Measurements from ENCODE around the gene ERICH6B.

ERICH6B gene

DNA sequence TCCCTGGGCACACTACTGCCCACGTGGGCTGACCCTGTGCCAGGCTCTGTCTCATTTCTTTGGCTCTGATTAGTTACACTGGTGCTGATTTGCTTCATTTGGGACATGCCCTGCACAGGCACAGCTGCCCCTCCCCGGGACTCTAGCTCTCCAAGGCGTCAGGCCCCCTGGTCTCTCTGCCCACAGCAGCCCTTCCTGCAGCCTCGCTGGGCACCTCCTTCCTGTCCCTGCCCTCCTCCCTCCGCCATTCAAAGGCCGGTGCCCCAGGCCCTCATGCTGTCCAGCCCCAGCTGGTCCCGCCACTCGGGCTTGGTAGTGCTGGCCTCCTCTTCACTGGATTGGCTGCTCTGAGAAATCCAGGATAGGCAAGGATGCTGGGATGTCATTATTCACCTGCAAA lies 73.1 kb downstream of the ERICH6B start:
- DNase-seq (ENCODE audit: low spot score): no peak

DNA sequence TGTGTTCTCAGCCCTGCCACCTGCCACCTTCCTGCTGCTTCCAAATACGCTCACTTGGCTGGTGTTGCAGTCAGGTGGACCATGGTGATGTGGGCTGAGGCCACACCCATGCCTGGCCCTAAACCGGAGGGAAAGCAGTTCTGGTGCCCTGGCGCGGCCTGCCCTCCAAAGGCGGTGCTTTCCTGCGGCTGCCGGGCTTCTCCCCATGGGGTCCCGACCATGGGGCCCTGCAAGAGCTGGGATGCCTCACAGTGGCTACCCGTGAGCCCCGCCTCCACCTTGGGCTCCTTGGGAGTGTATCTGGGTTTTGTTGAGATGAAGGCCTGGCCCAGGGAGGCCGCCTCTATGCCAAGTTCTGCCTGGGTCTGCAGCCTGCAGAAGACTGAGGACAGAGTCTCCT lies 73.7 kb downstream of the ERICH6B start:
- DNase-seq (ENCODE audit: low spot score): no peak

DNA sequence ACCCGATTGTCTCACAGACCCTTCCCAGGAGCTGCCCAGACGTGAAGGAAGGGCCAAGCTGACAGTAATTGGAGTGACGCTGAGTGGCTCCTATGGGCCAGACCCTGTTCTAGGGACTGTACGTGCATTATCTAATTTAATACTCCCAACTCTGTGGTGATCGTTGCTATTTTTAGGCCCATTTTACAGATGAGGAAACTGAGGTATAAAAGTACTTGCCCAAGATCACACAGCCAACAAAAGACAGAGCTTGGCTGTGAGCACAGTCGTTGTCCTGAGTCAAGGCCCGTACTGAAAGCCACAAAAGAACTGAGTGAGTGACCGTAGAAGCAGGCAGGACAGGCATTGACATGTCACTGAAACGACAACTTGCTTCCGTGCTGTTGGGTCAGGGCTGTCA lies 74.7 kb downstream of the ERICH6B start:
- DNase-seq (ENCODE audit: low spot score): no peak

DNA sequence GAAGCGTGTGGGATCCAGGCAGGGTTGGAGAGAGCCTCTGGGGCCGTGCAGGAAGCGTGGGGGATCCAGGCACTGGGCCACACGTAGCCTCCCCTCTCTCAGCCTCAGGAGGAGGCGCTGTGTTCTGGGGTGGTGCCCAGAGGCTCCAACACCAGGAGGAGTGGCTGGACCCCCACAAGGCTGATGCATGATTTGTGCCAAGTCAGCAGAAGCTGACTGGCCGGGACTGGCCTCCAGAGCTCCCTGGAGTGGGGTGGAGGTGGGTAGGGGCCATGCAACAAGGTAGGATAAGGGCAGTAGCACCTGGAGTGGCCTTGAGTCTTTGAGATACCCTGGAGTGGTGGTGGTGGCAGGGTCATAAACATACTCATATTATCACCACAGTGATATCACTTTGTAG lies 75.3 kb downstream of the ERICH6B start:
- no peak for DNase-seq (ENCODE audit: low spot score)

DNA sequence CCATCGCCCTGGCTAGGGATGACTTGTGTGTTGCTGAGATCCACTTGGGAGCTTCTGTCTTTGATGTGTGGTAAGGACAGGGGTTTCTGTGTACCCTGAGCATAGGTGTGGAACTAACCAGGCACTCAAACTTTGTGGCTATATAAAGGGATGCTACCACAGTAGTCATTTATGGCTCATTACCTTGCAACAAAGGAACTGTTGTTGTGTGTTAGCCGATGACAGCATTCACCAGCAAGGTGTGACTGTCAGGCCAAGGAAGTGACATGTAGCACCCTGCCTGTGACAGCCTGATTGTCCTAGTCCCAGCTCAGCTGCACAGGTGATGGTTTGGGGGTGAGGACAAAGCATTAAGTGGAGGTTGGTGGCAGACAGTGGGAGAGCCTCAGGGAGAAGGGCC lies 77.2 kb downstream of the ERICH6B start:
- DNase-seq (ENCODE audit: low spot score): no peak

DNA sequence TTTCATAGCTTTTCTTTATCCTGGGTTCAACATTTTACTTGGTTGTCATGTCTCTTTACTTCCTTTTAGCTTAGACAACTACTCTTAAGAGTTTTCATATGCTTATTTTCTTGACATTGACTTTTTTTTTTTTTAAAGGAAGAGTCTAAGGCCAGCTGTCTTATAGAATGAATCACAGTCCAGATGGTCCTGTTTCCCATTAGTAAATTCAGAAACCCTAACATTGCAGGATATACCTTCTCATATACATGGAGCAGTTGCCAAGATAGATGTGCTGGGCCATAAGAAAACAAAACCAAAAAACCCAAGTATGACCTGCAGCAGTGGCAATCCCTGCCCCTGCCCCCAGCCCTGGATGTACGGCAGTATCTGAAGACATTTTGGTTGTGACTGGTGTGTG lies 78.0 kb downstream of the ERICH6B start:
- no peak for DNase-seq (ENCODE audit: low spot score)

DNA sequence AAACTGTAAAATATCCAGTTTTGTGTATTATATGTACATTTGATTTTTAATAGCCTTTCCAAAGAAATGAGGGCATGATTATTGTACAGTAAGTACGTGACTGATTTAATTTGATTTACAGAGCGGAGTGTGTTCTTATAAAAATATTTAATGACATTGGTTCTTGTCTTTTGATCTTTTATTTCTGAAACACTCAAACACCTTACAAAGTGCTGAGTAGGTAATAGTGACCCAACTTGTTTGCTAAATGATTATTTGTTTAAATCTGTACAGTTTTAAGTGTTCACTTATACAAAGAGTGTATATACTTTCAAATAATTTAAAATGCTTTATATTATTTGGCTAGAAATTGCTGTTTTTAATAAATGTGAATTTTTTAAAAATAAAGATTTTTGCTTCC lies 79.3 kb downstream of the ERICH6B start:
- no peak for DNase-seq (ENCODE audit: low spot score)

DNA sequence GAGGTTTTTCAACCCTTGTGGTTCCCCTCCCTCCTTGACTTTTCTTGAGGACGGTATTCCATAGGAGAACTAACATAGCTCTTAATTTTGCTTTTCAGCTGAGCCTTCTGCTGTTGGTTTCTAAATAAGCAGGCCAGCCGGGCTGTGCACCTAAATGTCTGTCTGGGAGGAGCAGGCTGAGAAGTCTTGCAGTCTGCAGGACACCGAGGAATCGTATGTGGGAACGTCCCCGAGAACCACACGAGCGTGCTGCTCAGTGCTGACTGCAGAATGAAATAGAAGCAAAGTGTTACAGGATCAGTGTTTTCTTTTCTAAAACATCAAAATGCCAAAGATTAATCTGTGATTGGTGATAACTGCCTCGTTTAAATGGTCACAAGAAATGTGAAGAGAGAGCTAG lies 80.9 kb downstream of the ERICH6B start:
- no peak for DNase-seq (ENCODE audit: low spot score)

DNA sequence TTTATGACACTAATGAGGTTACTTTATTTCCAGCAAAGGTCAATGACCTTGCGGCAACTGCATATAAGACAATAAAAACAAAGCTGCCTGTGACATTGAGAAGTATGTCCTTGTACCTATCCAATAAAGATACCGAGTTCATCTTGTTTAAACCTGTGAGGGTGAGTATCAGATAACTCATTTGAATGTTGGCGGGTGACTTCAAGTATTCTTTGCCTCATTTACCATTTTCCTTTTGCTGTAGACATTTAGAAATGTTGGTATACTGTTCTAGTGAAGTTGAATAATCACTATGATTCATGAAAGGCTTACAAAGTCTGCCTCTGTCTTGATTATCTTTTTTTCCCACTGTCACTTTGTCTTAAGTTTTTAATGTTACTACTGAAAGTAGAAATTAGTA lies 85.8 kb downstream of the ERICH6B start:
- no peak for DNase-seq (ENCODE audit: low spot score)

DNA sequence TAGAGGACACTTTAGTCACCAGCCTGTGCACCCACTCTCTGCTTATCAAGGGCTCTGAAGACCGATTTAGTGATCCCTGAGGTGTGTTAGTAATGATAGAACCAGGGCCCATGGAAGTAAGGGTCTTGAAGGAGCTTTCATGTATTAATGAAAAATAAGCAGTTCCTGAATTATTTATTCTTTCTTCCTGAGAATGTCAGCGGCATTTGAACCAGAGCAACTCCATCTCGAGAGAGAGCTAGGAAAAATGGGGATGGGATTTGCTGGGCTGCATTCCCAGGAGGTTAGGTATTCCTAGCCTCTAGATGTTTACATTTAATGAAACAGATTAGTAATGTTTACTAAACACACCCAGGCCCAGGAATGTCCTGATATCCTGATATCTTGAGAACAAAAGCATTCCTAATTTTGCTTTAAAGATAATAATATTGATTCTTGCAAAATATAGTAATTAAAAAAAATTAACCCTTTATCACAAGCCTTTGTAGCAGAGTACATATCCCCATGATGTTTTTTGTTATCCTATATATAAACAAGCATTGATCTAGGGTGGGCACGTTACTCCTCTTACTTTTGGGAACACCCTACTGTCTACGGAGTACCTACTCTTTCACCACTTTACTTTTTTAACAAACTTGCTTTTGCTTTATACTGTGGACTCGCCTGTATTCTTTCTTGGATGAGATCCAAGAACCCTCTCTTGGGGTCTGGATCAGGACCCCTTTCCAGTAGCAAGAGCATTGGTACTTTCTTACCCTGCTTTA lies 87.7 kb downstream of the ERICH6B start:
- DNase-seq (ENCODE audit: low spot score): no peak

DNA sequence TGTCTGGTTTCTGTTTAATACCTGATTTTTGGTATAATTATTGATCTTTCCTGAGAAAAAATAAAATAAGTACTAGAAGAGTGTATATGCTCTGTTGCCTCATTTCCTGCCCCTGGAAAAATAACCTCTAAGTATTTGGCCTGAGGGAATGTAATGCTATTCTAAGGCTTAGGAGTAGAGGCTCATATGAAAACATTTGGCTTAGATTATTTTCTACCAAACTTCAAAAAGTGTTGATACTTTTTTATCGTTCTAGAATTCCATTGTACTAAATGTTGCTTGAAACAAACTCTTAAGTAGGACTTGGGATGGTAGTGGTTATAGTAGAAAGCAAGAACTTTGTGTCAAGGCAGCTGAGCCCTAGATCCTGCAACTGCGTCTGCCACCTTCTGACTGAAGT lies 93.0 kb downstream of the ERICH6B start:
- DNase-seq (ENCODE audit: low spot score): no peak

DNA sequence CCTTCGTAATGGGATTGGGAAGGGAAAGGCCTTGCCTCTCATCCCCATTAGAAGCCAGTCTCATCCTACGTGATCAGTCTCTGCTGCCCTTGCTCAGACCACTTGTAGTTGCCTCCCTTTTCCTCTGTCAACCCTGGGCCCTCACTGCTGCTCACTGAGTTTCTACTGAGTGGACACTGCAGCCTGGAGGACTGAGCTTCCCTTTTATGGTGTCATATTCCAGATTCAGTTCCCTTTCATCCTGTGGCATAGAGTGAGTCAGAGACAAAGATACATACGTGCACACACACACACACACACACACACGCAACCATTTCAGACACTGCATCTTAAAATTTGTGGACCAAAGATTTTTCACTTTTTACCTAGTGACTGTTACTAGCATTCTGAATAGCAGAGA lies 94.2 kb downstream of the ERICH6B start:
- DNase-seq (ENCODE audit: low spot score): no peak

DNA sequence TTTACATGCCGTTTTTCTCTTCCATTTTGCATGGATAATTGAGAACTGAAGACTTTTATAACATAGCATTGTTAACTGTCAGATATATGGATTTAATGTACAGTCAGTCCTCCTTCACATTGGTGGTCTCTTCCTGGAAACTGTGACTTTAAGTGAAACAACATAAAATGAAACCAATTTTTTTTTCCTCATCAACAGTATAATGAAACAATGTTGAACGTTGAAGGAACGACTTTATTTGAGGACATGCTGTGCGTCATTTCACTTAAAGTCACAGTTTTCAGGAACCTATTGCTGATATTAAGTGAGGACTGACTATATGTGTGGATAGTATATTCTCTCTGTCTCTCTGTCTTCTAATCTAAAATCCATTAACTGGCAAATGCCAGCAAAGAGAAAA lies 96.0 kb downstream of the ERICH6B start:
- DNase-seq (ENCODE audit: low spot score): no peak

DNA sequence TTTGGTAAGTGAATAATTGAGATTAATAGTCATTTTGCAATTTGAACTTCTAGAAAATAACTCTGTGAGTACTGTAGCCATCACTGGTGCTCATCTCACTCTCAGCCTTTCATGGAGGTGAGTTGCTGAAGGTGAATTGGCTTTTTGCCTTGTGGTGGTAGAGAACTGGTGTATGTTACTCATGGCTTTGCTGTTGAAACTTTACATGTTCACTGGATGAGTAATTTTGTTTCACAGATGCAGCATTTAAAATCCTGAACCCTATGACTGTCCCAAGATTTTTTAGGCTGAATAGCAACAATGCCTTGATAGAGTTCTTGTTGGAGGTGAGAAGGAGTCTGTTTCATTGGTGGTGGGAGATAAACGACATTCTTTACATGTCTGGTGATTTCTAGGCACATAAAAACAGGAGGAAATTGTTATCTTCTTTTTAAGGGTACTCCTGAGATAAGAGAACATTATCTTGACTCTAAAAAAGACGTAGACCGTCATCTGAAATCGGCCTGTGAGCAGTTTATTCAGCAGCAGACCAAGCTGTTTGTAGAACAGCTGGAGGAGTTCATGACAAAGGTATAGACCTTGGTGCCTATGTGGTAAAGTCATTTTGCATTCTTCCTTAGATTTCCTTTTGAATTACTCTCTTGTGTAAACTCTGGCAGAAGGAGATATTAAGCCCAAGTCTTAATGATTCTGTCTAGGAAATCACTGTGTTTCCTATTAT lies 96.9 kb downstream of the ERICH6B start:
- no peak for DNase-seq (ENCODE audit: low spot score)

DNA sequence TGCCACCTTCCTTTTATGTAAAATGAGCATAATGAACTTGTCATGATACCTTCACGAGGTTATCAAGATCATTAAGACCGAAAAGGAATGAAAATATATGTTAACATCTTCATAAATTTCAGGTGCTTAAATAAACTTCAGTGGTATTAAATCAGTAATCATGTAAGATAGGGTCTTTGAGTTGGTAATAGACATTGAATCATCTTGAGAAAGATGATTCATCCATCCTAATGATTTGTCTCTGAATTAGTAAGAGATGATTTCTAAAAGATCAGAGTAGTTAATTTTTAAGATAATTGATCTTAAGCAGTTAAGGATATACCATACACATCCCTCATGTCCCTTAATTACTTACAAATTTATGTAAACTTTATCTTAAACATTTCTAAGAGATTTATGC lies 98.8 kb downstream of the ERICH6B start:
- DNase-seq (ENCODE audit: low spot score): no peak

DNA sequence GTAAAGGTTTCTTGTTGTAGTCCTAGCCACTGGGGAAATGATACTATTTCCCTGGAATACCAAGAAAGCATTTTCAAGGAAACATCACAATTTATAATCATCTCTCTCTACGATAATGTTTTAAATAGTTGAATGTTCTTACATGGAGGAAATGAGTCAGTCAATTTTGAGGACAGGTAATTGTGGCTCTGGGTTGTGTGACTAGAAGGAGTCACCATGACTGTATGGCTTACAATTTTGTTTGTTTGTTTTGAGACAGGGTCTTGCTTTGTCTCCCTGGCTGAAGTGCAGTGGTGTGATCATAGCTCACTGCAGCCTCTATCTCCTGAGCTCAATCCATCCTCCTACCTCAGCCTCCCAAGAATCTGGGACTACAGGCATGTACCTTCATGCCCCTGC lies 103.4 kb downstream of the ERICH6B start:
- no peak for DNase-seq (ENCODE audit: low spot score)

DNA sequence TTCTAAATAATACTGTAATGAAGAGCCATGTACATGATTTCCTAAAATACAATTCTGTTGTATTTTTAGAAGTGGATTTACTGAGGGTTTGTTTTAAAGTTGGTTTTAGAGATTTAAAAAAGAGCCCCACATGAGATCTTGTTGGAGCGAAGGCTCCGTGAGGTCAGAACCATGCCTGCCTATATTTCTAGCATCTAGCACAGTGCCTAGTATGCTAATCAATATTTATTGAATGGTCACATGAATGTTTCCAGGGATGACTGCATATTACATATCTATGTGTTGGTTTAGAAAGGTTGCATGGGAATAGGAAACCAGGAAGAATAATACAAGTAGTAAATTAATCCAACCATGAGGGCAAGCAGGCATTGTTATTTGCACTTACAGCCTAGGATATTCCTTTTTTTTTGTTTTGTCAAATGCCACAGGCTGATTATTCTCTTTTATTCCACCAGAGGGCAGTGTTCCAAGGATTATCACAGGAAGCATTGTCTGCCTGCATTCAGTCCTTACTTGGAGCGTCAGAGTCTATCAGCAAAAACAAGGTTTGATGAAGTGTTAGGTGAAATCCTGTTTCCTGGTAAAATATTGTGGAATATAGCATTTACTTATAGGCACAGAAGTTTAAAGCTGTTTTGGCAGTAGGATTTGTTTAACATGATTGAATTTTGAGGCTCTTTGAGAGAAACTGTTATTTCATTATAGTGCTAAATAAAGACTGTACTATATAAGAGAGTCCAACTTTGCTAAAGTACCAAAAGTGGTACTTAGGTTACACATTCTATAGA lies 104.0 kb downstream of the ERICH6B start:
- DNase-seq (ENCODE audit: low spot score): peak; percentile 60

DNA sequence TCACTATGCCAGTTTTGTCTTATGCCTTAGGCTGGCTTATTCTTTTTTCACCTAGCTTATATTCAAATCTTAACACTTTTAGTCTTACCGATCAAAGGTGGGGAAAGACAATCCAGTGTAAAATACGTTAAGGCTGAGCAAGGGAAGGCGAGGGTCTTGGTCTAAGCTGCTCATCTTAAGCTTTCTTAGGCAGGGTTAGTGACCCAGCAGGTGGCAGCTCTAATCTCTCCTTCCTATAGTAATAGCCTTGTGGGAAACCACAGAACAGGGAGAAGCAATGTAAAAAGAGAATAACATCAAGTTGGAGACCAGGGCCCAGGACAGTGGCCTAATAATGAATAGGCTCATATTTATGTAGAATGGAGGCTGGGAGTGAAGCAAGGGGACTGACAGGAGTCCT lies 104.9 kb downstream of the ERICH6B start:
- peak; percentile 59 for DNase-seq (ENCODE audit: low spot score)

DNA sequence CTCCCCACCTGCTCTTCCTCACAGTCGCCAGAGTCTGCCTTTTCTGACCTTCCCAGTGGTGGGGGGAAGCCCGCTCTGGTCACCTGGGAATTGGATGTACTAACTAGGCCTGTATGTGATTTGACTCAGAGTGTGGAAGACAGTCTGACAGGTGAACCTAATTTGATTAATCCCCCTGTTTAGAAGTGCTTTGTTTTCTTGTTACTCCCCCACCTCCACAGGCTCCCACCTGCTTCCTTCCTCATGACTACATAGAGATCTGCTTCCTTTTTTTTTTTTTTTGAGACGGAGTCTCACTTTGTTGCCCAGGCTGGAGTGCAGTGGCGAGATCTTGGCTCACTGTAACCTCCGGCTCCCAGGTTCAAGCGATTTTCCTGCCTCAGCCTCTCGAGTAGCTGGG lies 106.8 kb downstream of the ERICH6B start:
- DNase-seq (ENCODE audit: low spot score): no peak

DNA sequence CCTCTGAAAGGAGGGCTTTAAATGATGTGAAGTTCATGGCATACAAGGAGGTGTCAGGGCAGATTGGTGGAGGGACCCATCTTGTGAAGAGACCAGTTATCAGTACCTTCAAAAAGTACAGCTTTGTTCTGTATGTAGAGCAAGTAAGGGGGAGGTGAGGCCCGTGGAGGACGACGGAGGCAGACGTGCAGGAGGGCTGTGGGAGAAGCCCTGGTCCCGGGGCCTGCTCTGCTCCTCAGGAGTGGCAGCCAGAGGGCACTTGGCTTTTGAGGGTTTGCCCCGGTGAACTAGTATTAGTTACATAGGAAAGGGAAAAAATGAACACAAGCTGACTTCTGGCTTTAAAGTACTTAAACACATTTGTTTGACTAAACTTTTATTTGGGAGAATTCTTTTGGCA lies 108.7 kb downstream of the ERICH6B start:
- no peak for DNase-seq (ENCODE audit: low spot score)

DNA sequence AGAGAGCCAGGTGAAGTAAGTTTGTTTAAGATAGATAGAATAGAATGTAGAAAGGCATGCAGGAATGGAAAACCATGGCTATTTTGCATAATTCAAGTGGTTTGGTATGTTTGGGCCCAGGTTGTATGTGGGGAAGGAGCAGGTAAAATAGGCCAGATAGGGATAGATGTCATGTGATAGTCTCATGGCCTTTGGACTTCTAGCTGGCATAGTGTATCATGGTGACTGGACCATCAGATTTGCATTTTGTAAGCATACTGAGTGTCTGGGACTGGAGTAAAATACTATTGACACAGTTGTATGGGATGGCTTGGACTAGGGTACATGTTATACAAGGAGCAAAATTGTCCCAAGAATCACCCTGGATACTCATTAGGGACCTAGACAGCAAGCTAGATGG lies 111.9 kb downstream of the ERICH6B start:
- no peak for DNase-seq (ENCODE audit: low spot score)

DNA sequence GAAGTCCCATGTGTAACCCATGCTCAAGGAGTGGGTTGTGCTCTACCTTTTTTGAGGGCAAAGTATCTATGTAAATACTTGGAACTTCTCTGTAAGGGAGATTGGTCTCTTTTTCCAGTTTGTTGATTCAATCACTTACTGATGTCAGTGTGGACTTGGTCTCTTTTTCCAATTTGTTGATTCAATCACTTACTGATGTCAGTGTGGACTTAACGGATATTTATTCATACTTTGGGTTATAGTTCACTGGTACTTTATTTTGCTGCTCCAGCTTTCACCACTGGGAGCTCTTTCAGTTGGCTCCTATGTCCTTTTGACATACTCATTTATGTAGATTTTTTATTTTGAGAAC lies 114.4 kb downstream of the ERICH6B start:
- DNase-seq (ENCODE audit: low spot score): no peak

DNA sequence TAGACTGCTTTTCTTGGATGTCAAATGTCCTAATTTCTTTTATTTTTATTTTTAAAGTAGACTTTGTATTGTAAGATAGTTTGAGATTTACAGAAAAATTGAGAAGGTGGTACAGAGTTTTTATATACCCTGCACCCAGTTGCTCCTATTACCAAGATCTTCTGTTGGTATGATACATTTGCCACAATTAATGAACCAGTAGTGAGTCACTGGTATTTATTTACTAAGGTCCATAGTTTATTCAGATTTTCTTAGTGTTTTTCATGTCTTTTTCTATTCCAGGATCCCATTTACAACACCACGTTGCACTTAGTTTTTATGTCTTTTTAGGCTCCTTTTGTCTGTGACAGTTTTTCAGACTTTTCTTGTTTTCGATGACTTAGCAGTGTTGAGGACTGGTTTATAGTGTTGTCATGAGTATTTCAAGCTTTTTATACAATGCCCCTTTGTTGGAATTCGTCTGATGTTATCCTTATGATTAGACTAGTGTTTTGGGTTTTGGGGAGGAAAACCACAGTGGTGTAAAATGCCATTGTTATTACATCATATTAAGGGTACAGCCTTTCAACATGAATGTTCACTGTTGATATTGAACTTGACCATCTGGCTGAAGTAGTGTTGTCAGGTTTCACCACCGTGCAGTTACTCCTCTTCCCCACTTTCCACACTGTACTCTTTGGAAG lies 114.9 kb downstream of the ERICH6B start:
- DNase-seq (ENCODE audit: low spot score): no peak

Measured in D341Med (cell line).